Measurements from ENCODE around the gene UNC13D. TPM values are rescaled to one million over a fixed set of nuclear protein-coding genes. Genes with fewer than 3 reads are reported as not detected.
"Not testable (repeated sequence)": the region's sequence is repeated elsewhere in the genome, so short reads cannot be mapped to it uniquely, and the experiment has no call there.

UNC13D gene
- 75.3 TPM for total RNA-seq

DNA sequence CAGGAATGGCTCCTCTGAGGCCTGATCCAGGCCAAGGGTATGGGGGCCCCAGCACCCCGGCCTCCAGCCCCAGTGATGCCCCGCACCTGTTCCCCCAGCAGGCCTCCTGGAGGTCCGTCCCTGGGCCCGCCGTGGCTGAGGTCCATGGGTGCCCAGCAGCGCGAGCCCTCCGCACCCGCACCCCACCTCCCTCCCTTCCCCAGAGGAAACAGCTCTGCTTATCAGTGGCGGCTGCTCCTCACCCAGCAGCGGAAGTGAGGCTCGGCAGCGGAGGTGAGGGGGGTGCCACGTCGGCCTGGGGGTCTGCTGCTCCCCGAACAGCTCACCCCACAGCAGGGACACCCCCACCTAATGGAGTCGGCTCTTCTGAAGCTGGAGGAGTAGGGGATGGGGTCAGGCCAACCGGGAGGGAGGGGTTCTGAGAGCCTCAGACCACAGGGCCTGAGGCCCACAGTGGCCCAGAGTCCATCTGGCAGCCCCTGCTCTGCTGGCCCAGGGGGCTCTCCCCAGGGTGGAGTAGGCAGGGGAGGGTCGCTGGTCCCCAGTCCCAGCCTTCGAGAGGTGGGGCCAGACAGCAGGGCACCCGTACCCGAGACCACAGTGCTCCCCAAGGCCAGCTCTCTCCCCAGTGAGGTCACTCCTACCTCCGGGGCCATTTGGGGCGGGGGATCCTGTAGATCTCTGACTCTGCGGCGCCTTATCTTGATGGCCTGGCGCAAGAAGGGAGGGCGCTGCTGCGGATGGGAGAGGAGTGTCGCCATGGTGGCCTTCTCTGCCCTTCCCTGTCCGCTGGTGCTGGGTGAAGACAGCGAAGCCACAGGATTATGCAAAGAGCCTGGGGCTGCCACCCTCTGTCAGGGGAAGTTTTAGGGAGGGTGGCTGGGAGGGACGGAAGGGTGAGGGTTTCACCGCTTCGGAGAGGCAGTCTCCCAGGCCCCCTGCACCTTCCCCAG, at the start of gene UNC13D:
UNC13D (minus strand) TSS at position 828 of the 953 bp plus-strand sequence; CDS start at position 761, 67 bp downstream.
- peak; percentile 68 for DNase-seq (ENCODE audit: low spot score)

DNA sequence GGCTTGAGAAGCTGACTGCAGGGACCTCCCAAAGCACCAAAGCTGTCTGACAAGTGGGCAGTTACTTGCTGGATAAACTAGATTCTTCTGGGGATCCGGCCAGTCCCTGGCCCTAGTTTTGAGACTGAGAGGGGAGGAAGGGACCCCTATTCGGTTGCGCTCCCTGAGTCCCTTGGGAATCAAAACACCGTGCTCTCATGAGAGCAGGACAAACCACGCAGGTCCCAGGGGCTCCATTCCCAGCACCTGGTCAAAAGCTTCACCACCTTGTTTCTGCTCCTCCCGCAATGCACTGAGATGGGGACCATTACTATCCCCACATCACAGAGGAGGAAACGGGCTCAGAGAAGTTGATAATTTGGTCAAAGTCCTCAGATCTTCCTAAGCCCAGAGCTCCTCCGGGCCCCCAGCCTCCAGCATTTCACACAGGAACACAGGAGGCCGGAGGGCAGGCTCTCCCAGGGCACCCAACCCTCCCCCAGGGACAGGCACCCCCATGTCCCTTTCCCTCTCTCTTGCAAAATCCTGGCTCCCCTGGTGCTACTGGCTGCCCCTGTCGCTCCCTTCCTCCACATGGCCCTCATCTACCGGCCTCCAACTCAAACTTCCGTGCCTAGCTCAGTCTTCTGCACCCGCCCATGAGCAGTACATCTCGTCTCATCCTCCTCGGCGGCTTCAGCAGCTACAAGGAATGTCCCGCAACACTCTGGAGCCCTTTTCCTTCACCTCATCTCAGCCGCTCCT, 49.3 kb upstream of the UNC13D start:
- DNase-seq (ENCODE audit: low spot score), result no peak

DNA sequence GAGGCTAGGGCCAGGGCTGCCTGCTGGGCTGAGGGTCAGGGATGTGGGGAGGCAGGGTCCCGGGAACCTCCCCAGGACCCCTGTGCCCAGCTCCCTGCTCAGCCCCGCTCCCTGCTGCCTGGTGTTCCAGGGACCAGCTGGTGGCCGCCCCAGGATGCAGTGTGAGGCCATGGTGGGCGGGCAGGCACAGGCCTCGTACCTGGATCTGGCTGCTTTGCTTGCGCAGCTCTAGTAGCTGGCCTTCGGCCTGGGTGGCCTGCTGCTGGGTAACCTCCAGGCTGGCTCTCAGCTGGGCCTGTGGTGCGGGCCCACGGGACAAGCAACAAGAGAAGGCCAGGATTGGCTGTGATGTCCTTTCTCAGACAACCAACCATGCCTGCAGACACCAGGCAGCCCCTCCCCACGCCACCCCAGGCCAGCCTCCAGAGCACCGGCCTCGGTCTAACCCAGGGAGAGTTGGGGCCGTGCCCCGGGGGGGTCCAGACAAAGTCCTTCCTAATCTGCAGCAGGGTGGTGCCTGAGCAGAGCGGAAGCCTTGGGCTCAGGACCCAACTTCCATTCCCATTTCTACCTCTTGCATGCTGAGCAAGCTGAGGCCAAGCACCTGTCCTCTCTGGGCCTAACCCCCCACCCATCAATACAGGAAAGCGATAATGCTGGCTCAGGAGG, 48.5 kb upstream of the UNC13D start:
- no peak for DNase-seq (ENCODE audit: low spot score)

DNA sequence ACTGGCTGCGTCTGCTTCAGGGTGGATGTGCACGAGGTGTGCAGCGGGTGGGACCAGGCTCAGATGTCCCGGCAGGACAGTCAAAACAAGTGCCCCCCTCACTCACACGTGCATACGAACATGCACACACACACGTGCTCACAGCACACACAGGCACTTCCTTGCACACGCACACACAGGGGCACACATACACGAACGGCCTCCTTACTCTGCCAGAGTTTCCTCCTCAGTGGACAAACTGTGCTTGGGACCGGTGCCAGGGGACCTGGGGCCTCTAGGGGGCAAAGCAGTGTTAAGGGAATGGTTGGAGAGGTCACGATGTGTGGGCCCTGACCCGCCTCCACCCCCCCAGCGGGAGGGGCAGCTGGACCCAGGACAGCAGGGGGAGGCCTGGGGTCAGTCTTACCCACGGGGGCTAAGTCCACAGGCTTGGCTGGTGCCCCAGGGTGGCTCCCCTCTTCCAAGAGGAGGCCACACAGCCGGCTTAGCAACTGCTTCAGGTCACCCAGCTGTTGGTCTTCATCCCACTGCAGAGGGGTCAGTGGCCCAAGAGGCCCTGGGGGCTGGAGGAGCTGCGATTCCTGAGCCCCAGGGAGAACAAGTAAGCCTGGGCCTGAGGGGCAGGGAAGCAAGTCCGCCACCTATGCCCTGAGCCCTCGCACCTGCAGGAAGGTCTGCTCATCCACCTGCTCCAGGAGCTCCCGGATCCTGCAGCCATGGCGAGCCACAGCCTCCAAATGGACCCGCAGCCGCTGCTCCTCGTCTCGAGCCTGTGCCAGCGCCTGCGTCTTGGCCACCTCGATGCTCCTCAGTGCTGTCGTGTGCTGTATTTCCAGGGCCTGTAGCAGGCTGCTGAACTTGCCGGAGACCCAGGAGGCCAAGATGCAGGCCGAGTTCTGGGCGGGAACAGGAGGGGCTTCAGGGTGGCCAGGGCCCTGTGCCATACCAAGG, 47.7 kb upstream of the UNC13D start:
- DNase-seq (ENCODE audit: low spot score), result no peak

DNA sequence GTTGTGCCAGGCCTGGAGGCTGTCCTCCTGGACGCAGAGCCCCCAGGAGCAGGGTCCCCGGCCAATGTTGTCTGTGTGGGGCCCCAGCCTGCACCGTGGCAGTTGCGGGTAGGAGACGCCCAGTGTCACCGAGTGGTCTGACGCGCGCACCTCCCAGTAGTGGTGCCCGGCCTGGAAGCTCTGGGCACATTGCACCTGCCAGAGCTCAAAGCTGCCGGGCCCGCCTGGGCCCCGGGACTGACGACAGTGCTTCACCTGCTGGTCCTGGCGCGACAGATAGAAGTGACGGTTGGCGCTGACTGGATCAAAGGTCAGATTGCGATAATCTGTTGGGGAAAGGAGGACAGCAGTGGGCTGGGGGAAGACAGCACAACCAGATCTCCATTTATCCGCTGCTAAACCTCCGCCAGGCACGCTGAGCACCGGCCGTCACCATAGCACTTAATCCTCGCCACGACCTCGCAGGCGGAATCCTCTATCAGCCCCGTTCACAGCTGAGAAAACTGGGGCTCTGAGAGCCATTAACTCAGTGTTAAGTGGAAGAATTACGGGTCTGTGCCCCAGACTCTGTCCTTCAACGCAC, 46.9 kb upstream of the UNC13D start:
- no peak for DNase-seq (ENCODE audit: low spot score)

DNA sequence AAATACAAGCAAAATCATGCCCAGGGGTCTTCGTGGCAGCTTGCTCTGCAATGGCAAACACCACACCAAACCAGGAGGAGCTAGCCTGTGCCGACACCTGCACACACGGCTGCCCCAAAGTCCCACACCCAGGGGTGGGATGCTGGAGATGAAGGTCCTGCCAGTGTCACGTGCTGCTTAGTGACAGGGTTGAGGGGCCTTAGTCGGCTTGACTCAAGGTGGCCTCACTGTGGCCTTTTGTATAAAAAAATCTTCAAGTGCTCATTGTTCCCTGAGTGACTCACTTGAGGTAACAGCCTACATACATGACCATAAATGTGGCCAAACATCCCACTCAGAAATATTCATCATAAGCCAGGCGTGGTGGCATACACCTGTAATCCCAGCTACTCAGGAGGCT, 45.2 kb upstream of the UNC13D start:
- DNase-seq (ENCODE audit: low spot score), result no peak

DNA sequence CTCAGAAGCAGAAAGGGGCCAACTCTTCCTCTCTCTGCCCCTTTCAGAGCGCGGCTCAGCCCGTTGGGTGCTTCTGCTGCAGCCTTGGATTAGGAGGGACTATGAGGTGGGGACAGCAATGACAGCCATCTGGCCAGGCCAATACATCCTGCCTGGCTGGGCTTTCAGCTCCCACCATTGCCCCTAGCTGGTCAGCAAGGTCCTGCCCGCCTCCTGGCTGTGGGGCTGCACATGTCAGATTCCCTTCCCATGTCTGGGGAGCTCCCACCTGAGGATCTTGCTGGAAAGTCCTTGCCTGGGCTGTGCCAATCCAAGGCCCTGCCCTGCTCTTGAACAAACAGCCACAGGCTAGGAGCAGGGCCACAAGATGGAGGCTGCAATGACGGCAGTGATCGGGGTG, 44.3 kb upstream of the UNC13D start:
- DNase-seq (ENCODE audit: low spot score), result no peak

DNA sequence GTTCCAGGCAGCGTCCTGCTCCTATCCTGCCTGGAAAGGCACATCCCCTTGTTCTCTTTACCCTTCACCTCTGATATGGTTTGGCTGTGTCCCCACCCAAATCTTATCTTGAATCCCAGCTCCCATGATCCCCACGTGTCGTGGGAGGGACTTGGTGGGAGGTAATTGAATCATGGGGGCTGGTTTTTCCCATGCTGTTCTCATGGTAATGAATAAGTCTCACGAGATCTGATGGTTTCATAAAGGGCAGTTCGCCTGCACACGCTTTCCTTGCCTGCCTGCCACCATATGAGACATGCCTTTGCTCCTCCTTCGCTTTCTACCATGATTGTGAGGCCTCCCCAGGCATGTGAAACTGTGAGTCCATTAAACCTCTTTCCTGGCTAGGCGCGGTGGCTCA, 41.7 kb upstream of the UNC13D start:
- DNase-seq (ENCODE audit: low spot score), result not testable (repeated sequence)

DNA sequence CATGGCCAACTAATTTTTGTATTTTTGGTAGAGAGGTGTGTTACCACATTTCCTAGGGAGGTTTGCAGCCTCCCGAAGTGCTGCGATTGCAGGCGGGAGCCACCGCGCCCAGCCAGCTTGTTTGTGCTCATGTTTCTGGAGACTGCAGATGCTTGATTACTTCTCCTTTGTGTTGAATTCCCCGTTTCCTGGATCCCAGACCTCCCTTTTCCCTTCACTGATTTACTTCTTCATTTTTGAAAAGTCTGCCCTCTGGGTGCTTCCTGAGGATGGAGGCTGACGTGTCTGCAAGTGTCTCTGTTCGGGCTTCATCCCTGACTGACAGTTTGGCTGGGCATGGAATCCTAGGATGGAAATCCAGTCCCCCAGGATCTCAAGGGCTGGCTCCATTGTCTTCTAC, 41.2 kb upstream of the UNC13D start:
- no peak for DNase-seq (ENCODE audit: low spot score)

DNA sequence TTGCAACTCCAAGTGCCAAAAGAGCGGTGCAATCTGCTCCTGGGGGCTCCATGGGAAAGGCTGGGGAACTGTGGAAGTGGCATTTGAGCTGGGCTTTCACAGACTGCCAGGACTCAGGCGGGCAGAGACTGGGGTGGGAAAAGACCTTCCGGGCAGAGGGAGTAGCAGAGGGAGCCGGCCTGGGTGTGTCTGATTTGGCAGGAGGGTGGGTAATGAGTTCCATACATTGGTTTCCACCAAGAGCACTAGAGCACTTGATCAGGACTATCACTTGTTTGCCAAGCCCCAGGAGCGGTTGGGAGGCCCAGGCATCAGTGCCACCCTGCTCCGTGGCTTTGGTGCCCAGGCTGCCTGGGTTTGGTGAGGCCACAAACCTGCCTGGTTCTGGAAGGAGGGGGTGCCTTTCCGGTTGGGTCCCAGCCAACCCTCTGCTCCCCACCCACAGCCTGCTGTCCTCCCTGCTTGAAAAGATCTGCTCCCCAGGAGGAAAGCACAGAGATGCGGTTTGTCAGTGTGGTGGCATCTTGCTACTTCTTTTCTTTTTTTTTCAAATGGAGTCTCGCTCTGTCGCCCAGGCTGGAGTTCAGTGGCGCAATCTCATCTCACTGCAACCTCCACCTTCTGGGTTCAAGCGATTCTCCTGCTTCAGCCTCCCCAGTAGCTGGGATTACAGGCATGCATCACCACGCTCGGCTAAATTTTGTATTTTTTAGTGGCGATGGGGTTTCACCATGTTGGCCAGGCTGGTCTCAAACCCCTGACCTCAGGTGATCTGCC, 37.7 kb upstream of the UNC13D start:
- no peak for DNase-seq (ENCODE audit: low spot score)

DNA sequence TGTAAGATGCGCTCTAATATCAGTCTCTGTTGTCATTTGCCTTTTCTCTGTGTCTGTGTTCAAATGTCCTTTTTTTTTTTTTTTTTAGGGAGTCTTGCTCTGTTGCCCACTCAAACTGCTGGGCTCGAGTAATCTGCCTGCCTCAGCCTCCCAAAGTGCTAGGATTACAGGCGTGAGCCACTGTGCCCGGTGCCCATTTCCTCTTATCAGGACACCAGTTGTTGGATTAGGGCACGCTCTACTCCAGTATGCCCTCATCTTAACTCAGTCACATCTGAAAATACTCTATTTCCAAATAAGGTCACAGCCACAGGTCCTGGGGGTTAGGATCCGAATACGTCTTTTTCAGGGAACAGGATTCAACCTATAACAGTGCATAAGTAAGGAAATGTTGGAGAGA, 36.1 kb upstream of the UNC13D start:
- no peak for DNase-seq (ENCODE audit: low spot score)

DNA sequence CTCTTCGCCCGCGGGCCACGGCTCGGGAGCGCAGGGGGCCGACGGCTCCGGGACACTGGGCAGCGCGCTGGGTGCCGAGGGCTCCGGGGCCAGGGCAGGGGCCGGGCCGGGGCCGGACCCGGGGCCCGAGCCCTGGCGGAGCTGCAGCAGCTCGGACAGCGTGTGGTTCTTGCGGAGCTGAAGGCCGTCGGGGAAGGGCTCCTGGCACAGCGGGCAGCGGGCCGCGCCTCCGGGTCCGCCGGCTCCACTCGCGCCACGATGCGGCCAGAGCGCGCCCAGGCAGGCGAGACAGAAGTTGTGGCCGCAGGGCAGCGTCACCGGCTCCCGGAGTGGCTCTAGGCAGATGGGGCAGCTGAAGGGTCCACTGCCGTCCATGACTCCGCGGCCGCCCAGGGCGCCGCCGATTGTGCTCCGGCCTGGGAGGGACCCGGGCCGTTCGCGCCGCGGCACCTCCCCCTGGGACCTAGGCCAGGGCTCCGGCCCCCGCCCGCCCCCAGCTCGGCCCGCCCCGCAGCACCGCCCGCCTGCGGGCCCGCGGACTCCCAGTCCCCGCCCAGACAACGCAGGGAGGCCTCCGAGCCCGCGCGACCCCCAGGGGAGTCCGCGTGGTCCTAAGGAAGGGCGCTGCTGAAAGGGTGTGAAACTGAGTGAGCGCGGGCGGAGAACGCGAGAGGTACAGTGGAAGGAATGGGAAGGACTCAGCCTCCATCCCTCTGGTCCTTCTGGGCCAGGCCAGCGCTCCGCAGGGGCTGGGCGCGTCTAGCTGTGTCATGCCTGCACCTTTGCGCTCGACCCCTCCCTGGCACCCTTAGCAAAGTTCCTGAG, 34.2 kb upstream of the UNC13D start, which contains the start of gene TRIM47:
TRIM47 (minus strand) TSS at position 408 of the 825 bp plus-strand sequence; CDS start at position 375, 33 bp downstream.
- peak; percentile 71 for DNase-seq (ENCODE audit: low spot score)

DNA sequence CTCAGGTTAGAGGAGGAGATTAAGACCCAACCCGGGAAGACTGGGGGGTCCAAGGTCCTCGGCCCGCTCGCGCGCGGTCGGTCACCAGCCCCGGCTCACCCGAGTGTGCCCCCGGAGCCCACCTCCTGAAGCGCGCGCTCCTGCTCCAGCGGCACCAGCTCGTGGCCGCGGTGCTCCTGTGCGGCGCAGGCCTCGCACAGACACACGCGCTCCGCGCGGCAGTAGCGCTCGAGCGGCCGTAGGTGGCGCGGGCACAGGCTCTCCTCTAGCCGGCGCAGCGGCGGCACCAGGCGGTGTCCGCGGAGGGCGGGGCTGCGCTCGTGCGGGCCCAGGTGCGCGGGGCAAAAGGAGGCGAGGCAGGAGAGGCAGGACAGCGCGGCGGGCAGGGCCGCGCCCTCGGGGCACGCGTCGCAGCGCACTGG, 33.6 kb upstream of the UNC13D start:
- DNase-seq (ENCODE audit: low spot score), result peak; percentile 75

DNA sequence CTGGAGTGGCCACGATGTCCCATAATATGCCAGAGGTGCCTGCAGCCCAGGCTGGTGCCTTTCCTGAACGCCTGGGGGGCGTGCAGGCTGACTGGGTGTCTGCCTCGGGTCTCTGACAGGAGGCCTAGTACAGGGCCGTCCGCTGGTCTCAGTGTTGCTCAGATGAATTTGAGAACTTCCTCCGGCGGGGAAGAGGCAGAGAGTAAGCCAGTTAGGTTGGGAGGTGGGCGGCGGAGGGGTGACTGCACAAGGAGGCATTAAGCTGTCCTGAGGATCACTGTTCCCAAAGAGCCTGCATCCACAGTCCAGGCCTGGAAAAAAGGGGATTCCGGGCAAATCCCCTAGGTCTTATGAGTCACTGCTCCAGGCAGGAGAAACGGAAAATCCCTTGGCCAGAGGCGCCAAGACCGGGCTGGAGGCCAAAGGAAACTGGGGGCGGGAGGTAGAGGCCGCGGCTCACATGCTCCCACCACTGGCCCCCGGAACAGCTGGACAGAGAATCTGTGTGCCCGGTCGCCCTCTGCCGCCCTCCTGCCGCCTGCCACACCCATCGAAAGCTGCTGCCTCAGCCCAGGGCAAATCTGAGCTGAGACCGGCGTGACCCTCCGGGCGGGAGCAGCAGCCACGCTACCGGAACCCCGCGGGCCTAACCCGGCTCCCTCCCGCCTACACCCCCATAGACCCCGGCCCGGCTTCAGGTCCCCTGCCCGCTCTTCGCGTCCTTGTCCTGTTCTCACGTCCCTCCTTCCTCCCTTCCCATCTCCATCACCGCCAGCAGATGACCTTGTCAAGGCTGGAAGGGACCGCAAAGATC, 32.9 kb upstream of the UNC13D start:
- peak; percentile 96 for DNase-seq (ENCODE audit: low spot score)

DNA sequence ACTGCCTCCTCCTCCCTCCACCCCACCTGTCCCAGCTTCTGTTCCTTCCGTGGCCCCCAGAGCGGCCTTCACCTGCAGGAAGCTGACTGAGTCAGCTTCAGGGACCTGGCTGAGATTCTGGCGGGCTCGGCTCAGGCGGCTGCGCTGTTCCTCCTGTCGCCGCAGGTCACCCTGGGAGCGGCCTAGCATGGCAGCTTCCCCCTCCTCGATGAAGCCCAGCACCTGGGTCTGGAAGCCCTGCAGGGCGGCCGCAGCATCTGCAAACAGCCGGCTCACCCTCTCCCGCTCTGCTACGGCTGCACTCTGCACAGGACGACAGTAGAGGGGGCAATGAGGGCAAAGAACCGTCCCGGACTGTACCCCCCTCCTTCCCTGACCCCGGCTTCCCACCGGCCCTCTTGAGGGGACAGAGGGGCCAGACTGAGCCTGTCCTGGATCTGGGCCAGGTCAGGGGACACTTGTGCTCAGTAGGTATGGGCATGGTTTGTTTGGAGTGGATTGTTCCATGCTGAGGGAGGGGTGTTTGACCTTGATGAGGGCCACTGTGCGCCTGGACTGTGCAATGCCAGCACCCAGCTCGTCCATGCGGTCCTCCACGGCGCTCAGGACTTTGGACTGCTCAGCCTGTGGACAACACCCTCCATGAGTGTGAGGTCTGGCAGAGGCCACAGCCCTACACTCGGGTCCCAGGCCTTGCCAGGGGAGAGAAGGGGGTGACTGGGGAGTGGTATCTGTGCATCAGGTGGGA, 32.2 kb upstream of the UNC13D start:
- DNase-seq (ENCODE audit: low spot score), result peak; percentile 91

DNA sequence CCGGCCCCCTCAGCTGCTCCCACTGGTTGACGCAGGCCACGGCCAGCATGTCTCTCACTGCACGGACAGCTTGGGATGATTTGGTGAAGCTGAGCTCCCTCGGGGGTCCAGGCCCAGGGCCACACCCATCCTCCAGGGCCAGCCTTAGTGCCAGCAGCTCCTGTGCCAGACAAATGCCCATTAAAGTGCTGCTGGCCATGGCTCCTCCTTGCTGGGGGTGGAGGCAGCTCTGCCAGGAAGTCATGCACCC, 31.7 kb upstream of the UNC13D start:
- no peak for DNase-seq (ENCODE audit: low spot score)

DNA sequence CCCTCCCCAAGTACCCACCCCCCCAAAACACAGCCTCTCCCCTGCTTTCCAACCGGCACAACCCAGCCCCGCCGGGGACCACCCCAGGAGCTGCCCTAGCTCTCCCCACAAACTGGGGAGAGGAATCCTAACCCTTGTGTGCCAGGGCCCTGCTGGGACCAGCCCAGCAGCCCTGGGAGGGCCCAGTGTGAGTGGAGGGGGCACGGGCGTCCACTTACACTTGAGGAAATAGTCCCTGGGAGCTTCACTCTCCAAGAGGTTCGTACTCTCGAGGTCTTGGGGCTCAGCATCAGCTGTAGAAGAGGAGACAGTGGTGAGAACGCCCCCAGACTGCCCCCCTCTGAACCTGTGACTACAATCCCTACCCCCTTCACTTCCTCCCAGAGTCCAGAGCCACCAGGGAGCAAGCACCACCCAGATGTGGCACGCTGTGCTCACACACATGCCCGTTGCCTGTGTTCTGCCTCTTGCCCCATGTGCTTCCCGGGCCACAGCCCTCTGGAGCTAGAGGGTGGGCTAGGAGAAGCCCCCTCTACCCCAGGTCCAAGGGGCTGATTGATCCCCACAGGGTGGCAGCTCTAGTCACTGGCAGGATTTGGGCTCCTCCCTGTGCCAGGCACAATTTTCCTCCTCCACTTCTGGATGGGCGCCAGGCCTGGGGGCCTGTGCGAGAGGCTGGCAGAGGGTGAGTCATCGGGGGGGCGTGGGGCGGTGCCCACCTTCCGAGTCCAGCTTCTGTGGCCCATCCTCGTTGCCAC, 31.2 kb upstream of the UNC13D start:
- peak; percentile 85 for DNase-seq (ENCODE audit: low spot score)
